ENCODE results near the gene CD47.

CD47 gene

GRCh38 chr3:108114423-108115065 lies 23.7 kb upstream of the CD47 start:
- no peak for DNase-seq

GRCh38 chr3:108113975-108114374 lies 23.1 kb upstream of the CD47 start:
- no peak for DNase-seq

- DNase-seq = no peak
These were observed 20.1 kb upstream of the CD47 start for GRCh38 chr3:108110934-108111333.

- no peak for DNase-seq
These were observed 17.6 kb upstream of the CD47 start for GRCh38 chr3:108108416-108108815.

- no peak for DNase-seq
These were observed 15.6 kb upstream of the CD47 start for GRCh38 chr3:108106449-108106848.

- no peak for DNase-seq
These were observed 15.2 kb upstream of the CD47 start for GRCh38 chr3:108106031-108106430.

GRCh38 chr3:108103886-108104797 lies 13.3 kb upstream of the CD47 start:
- DNase-seq = no peak

GRCh38 chr3:108103040-108103751 lies 12.4 kb upstream of the CD47 start:
- no peak for DNase-seq

GRCh38 chr3:108102420-108103039 lies 11.7 kb upstream of the CD47 start:
- no peak for DNase-seq

GRCh38 chr3:108100906-108101660 lies 10.3 kb upstream of the CD47 start:
- DNase-seq = no peak

- DNase-seq = no peak
These were observed 9.0 kb upstream of the CD47 start for GRCh38 chr3:108099679-108100428.

GRCh38 chr3:108099244-108099643 lies 8.4 kb upstream of the CD47 start:
- no peak for DNase-seq

GRCh38 chr3:108098003-108098370 lies 7.2 kb upstream of the CD47 start:
- no peak for DNase-seq

GRCh38 chr3:108097322-108098002 lies 6.6 kb upstream of the CD47 start:
- DNase-seq = no peak

GRCh38 chr3:108096532-108097321 lies 5.9 kb upstream of the CD47 start:
- DNase-seq = no peak

- no peak for DNase-seq
These were observed 2.8 kb upstream of the CD47 start for GRCh38 chr3:108093616-108094015.

- DNase-seq = no peak
These were observed 2.2 kb upstream of the CD47 start for GRCh38 chr3:108093021-108093420.

GRCh38 chr3:108092501-108092900 lies 1.7 kb upstream of the CD47 start:
- DNase-seq = no peak

GRCh38 chr3:108091498-108092250 lies 843 bp upstream of the CD47 start:
- no peak for DNase-seq
